ENCODE data around the gene LRRC28. TPM values are rescaled to one million over a fixed set of nuclear protein-coding genes. Genes with fewer than 3 reads are reported as not detected.

Gene LRRC28
- total RNA-seq, 2 experiments from 2014 or later = 19.5 to 19.6 TPM

GRCh38 chr15:99253381-99254090 lies 2.3 kb downstream of the LRRC28 start:
- Mint-ChIP-seq H3K36me3 (ENCODE audit: low read depth) (peaks cover 27% of the 10 kb centered on the region), H3K27me3 (no peaks in the 10 kb centered on the region), H3K27ac (no peak overlapping the region), H3K4me3 (peak overlapping the region; percentile 8), H3K9me3 (no peaks in the 10 kb centered on the region), H3K4me1 (peaks cover 28% of the 10 kb centered on the region)
- CTCF ChIA-PET = interaction anchor here (1.0 to 2.6 kb wide), 5 partner anchors 19 to 1097 kb away, joined by 3 to 15 read pairs (median 7); no protein-coding TSS in a partner anchor
- no peak for DNase-seq
- POLR2A ChIA-PET = interaction anchor here (1.1 kb wide), 1 partner anchor 480 kb away, joined by 3 read pairs; the partner anchor contains the start of gene LYSMD4

GRCh38 chr15:99257107-99257750 lies 5.9 kb downstream of the LRRC28 start:
- no peak overlapping the region for H3K27ac Mint-ChIP-seq
- ChIA-PET CTCF (no interaction called here), POLR2A (no interaction called here)
- peaks cover 21% of the 10 kb centered on the region for H3K36me3 Mint-ChIP-seq (ENCODE audit: low read depth)
- H3K27me3 Mint-ChIP-seq = no peaks in the 10 kb centered on the region
- no peak for DNase-seq
- peaks cover 16% of the 10 kb centered on the region for H3K4me1 Mint-ChIP-seq
- H3K4me3 Mint-ChIP-seq = no peak overlapping the region
- H3K9me3 Mint-ChIP-seq = no peaks in the 10 kb centered on the region

GRCh38 chr15:99264125-99264524 lies 12.8 kb downstream of the LRRC28 start:
- Mint-ChIP-seq H3K4me1 (peaks cover 9% of the 10 kb centered on the region), H3K36me3 (ENCODE audit: low read depth) (no peaks in the 10 kb centered on the region), H3K27ac (no peak overlapping the region), H3K9me3 (no peaks in the 10 kb centered on the region), H3K4me3 (no peak overlapping the region), H3K27me3 (no peaks in the 10 kb centered on the region)
- CTCF ChIA-PET = interaction anchor here (1.8 to 2.6 kb wide), 2 partner anchors 9 to 440 kb away, joined by 8 to 20 read pairs; no protein-coding TSS in a partner anchor
- POLR2A ChIA-PET = interaction anchor here (1.0 to 1.4 kb wide), 2 partner anchors 9 to 469 kb away, joined by 3 to 6 read pairs; partner anchors contain the start of gene LYSMD4
- no peak for DNase-seq

GRCh38 chr15:99265541-99266070 lies 14.3 kb downstream of the LRRC28 start:
- no peak for DNase-seq
- ChIA-PET POLR2A (no interaction called here), CTCF (no interaction called here)
- H3K27me3 Mint-ChIP-seq = no peaks in the 10 kb centered on the region
- H3K27ac Mint-ChIP-seq = no peak overlapping the region
- no peaks in the 10 kb centered on the region for H3K36me3 Mint-ChIP-seq (ENCODE audit: low read depth)
- H3K9me3 Mint-ChIP-seq = no peaks in the 10 kb centered on the region
- no peak overlapping the region for H3K4me3 Mint-ChIP-seq
- peaks cover 9% of the 10 kb centered on the region for H3K4me1 Mint-ChIP-seq

- Mint-ChIP-seq H3K9me3 (no peaks in the 10 kb centered on the region), H3K27me3 (no peaks in the 10 kb centered on the region), H3K36me3 (ENCODE audit: low read depth) (no peaks in the 10 kb centered on the region), H3K27ac (no peak overlapping the region), H3K4me3 (no peak overlapping the region), H3K4me1 (peaks cover 9% of the 10 kb centered on the region)
- POLR2A ChIA-PET = no interaction called here
- DNase-seq = no peak
- CTCF ChIA-PET = interaction anchor here (0.9 to 1.6 kb wide), 3 partner anchors 217 to 489 kb away, joined by 3 to 4 read pairs (median 3); no protein-coding TSS in a partner anchor
Measured at GRCh38 chr15:99267957-99268356, 16.7 kb downstream of the LRRC28 start.

- Mint-ChIP-seq H3K9me3 (no peaks in the 10 kb centered on the region), H3K27ac (no peak overlapping the region), H3K27me3 (no peaks in the 10 kb centered on the region), H3K36me3 (ENCODE audit: low read depth) (no peaks in the 10 kb centered on the region), H3K4me1 (peaks cover 8% of the 10 kb centered on the region), H3K4me3 (no peak overlapping the region)
- CTCF ChIA-PET = interaction anchor here (0.7 to 6.9 kb wide), 5 partner anchors 13 to 487 kb away, joined by 3 to 84 read pairs (median 3); no protein-coding TSS in a partner anchor
- POLR2A ChIA-PET = no interaction called here
- DNase-seq = no peak
Measured at GRCh38 chr15:99268431-99268830, 17.1 kb downstream of the LRRC28 start.

- peaks cover under 1% of the 10 kb centered on the region for H3K36me3 Mint-ChIP-seq (ENCODE audit: low read depth)
- H3K27ac Mint-ChIP-seq = no peak overlapping the region
- CTCF ChIA-PET = interaction anchor here (0.6 to 6.9 kb wide), 17 partner anchors 8 to 481 kb away, joined by 3 to 106 read pairs (median 8); partner anchors contain the start of gene LYSMD4
- H3K9me3 Mint-ChIP-seq = no peaks in the 10 kb centered on the region
- H3K4me3 Mint-ChIP-seq = no peak overlapping the region
- no peaks in the 10 kb centered on the region for H3K27me3 Mint-ChIP-seq
- POLR2A ChIA-PET = no interaction called here
- peaks cover 4% of the 10 kb centered on the region for H3K4me1 Mint-ChIP-seq
- no peak for DNase-seq
Measured at GRCh38 chr15:99273801-99274200, 22.5 kb downstream of the LRRC28 start.

GRCh38 chr15:99275061-99275460 lies 23.8 kb downstream of the LRRC28 start:
- Mint-ChIP-seq H3K4me3 (no peak overlapping the region), H3K9me3 (no peaks in the 10 kb centered on the region), H3K27ac (no peak overlapping the region), H3K4me1 (peaks cover 16% of the 10 kb centered on the region), H3K27me3 (no peaks in the 10 kb centered on the region), H3K36me3 (ENCODE audit: low read depth) (peaks cover 10% of the 10 kb centered on the region)
- no peak for DNase-seq
- POLR2A ChIA-PET = no interaction called here
- CTCF ChIA-PET = interaction anchor here (1.4 to 6.9 kb wide), 4 partner anchors 12 to 480 kb away, joined by 3 to 106 read pairs (median 54); partner anchors contain the start of gene LYSMD4

- DNase-seq = no peak
- peaks cover 12% of the 10 kb centered on the region for H3K36me3 Mint-ChIP-seq (ENCODE audit: low read depth)
- H3K4me3 Mint-ChIP-seq = no peak overlapping the region
- ChIA-PET CTCF (interaction anchor here (1.4 to 6.5 kb wide), 3 partner anchors 12 to 457 kb away, joined by 3 to 106 read pairs (median 25); partner anchors contain the start of gene LYSMD4), POLR2A (no interaction called here)
- H3K4me1 Mint-ChIP-seq = peaks cover 22% of the 10 kb centered on the region
- no peaks in the 10 kb centered on the region for H3K27me3 Mint-ChIP-seq
- no peaks in the 10 kb centered on the region for H3K9me3 Mint-ChIP-seq
- H3K27ac Mint-ChIP-seq = no peak overlapping the region
Measured at GRCh38 chr15:99275525-99276128, 24.3 kb downstream of the LRRC28 start.

GRCh38 chr15:99279290-99279689 lies 28.0 kb downstream of the LRRC28 start:
- DNase-seq = no peak
- no peak overlapping the region for H3K27ac Mint-ChIP-seq
- no peaks in the 10 kb centered on the region for H3K9me3 Mint-ChIP-seq
- ChIA-PET POLR2A (interaction anchor here (1.1 to 1.3 kb wide), 2 partner anchors 28 to 425 kb away, joined by 4 read pairs; partner anchors contain the start of gene LRRC28), CTCF (interaction anchor here (1.0 to 4.6 kb wide), 2 partner anchors 425 to 477 kb away, joined by 3 to 24 read pairs; no protein-coding TSS in a partner anchor)
- H3K4me1 Mint-ChIP-seq = peaks cover 32% of the 10 kb centered on the region
- peaks cover 13% of the 10 kb centered on the region for H3K36me3 Mint-ChIP-seq (ENCODE audit: low read depth)
- H3K27me3 Mint-ChIP-seq = no peaks in the 10 kb centered on the region
- no peak overlapping the region for H3K4me3 Mint-ChIP-seq

GRCh38 chr15:99279827-99280226 lies 28.5 kb downstream of the LRRC28 start:
- no peak for DNase-seq
- Mint-ChIP-seq H3K27me3 (no peaks in the 10 kb centered on the region), H3K4me1 (peaks cover 38% of the 10 kb centered on the region), H3K36me3 (ENCODE audit: low read depth) (peaks cover 13% of the 10 kb centered on the region), H3K27ac (no peak overlapping the region), H3K9me3 (no peaks in the 10 kb centered on the region), H3K4me3 (peak overlapping the region; percentile 8)
- ChIA-PET CTCF (interaction anchor here (1.0 to 4.6 kb wide), 2 partner anchors 425 to 476 kb away, joined by 3 to 24 read pairs; no protein-coding TSS in a partner anchor), POLR2A (interaction anchor here (1.1 to 1.3 kb wide), 2 partner anchors 29 to 425 kb away, joined by 4 read pairs; partner anchors contain the start of gene LRRC28)

GRCh38 chr15:99282121-99282520 lies 30.8 kb downstream of the LRRC28 start:
- DNase-seq = no peak
- Mint-ChIP-seq H3K4me1 (peaks cover 38% of the 10 kb centered on the region), H3K36me3 (ENCODE audit: low read depth) (peaks cover 13% of the 10 kb centered on the region), H3K9me3 (no peaks in the 10 kb centered on the region), H3K4me3 (no peak overlapping the region), H3K27ac (no peak overlapping the region), H3K27me3 (no peaks in the 10 kb centered on the region)
- ChIA-PET CTCF (interaction anchor here (0.6 to 4.6 kb wide), 4 partner anchors 9 to 422 kb away, joined by 4 to 24 read pairs (median 10); no protein-coding TSS in a partner anchor), POLR2A (no interaction called here)
